GM12873 (cell line): ENCODE measurements around the gene PLEKHG3.

Source experiments
- CTCF ChIP-seq: IDR thresholded peaks from 2 replicates; pipeline ENCODE4 v1.5.1; 2012; ENCODE audit warnings: low read depth, mild to moderate bottlenecking, moderate library complexity, low read length, control low read depth; ENCODE audit not compliant: insufficient read depth; ENCODE audit errors: missing control alignments

Gene PLEKHG3

GRCh38 chr14:64743061-64743460, 38.8 kb downstream of the PLEKHG3 start:
- TF ChIP-seq CTCF: no peak

- no peak for TF ChIP-seq CTCF
These were observed 41.4 kb downstream of the PLEKHG3 start for GRCh38 chr14:64745511-64746091.

GRCh38 chr14:64746298-64747250, 42.4 kb downstream of the PLEKHG3 start:
- TF ChIP-seq CTCF: no peak

GRCh38 chr14:64747327-64747726, 43.1 kb downstream of the PLEKHG3 start:
- TF ChIP-seq CTCF: no peak

- no peak for TF ChIP-seq CTCF
These were observed 44.3 kb downstream of the PLEKHG3 start for GRCh38 chr14:64748521-64748920.

- no peak for TF ChIP-seq CTCF
These were observed 44.9 kb downstream of the PLEKHG3 start for GRCh38 chr14:64748995-64749714.

GRCh38 chr14:64752909-64753308, 48.7 kb downstream of the PLEKHG3 start:
- TF ChIP-seq CTCF: no peak
